ENCODE data around the gene ABCG1.

The ABCG1 gene

DNA sequence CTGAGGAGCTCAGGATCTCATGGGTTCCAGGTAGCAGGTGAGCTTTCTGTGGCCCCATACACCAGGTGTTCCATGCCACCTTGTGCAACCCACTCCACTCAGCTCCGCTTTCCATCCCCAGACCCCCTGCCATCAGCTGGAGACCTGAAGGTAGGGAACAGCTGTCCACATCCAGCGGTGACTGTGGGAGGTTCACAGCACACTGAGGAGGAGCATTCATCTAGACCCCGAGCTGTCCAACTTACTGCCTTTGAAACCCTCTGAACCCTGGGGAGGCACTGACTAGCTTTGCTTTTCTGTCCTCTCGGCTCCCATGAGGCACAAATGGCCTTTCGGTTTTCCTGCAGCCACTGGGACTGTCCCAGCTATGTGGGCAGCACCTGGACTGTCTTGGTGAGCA is 27.9 kb upstream of the ABCG1 start:
- no peak for DNase-seq (ENCODE audit: extremely low spot score, insufficient read length, low read depth)
- FAIRE-seq = no peak

DNA sequence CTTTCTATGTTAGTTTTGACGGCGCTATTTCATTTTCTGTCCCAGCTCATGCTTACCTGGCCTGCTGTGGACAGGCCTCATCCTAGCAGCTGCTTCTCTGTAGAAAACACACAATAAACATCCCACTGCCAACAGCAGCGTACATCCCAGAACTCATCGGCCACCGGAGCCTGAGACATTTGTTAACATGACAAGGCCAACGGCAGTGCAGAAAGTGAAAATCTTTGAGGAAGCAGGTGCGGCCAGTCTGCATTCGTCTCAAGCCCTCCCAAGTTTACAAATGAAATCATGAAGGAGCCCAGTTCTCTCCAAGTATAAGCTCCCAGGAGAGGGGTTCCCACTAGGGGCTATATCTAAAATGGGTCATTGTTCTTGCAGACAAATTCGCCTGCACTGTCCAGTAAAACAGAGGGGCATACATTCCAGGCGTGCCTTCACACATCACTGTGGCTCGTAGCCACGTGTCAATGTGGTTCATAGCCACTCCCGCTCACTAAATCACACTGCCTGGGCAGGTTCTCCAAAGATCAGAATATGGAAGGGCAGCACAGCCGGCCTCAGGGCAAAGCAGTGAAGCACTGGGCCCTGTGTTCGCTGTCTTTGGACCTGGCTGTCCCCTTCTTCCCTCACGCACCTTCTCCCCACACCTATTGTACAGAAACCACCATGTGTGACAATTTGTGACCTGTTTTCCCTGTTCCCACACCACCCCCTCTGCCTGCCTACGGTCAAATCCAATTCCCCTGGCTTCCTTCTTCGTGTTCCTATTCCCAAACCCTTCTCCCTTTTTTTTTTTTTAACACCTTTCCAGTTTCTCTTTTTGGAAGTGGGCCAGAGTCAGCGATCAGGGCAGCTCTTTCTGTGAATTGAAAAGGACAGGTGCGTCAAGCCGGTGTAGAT is 27.0 kb upstream of the ABCG1 start:
- FAIRE-seq (no peak), DNase-seq (ENCODE audit: extremely low spot score, insufficient read length, low read depth) (no peak)

DNA sequence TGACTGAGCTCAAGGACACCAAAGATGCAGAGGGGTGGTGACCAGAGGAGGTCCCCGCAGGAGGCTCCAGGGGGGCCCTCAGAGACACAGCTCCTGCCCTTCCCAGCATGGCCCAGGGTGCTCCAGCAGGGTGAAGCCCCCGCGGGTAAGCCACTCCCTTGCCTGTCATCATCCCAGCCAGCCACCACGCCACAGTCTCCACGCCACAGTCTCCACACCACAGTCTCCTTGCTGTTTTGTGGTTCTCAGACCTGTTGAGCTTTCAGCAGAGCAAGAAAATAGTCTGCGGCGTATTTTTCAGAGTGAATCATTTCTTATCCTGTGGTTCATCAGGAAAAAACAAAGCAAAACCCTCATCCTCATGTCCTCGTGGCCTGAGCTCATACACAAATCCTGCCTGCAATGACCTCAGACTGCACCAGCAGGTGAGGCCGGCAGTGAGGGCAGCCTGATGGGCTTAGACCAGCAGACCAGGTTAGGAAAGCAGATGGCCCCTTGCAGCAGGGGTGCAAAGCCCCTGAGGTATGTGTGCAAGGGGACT is 25.7 kb upstream of the ABCG1 start:
- no peak for DNase-seq (ENCODE audit: extremely low spot score, insufficient read length, low read depth)
- no peak for FAIRE-seq

DNA sequence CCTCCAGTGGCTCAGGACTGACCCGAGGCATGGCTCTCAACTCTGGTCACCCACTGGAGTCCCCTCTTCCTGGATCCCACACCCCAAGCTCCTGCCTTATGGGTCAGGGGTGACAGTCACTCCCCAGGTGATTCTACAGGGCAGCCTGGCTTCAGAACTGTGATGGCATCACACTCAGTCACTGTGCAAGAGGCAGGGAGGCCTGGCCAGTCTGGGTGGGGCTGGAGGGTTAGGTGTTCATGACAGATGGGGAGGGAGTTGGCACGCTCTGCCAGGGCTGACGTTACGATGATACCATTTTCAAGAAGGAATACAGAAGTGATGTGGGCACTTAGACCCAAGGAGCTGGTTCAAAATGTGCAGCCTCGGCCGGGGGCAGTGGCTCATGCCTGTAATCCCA is 25.2 kb upstream of the ABCG1 start:
- DNase-seq (ENCODE audit: extremely low spot score, insufficient read length, low read depth) = no peak
- no peak for FAIRE-seq

DNA sequence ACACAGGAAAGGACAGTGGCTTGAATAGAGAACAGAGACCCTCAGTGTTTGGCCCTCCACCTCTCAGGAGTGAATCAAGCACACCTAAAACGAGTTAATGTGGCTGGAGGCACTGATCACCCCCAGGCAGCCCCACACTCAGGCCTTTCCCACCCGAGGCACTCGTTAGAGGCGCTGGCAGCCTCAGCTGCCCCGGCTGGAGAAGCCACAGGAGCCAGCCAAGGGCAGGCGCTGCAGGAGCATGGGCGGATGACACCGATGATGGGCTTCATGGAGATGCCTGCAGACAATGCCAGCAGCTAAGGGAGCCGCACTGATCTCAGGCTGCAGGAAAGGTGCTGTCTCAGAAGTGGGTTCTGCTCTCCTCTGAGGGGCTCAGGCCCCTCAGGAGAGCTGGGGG is 24.1 kb upstream of the ABCG1 start:
- no peak for FAIRE-seq
- no peak for DNase-seq (ENCODE audit: extremely low spot score, insufficient read length, low read depth)

DNA sequence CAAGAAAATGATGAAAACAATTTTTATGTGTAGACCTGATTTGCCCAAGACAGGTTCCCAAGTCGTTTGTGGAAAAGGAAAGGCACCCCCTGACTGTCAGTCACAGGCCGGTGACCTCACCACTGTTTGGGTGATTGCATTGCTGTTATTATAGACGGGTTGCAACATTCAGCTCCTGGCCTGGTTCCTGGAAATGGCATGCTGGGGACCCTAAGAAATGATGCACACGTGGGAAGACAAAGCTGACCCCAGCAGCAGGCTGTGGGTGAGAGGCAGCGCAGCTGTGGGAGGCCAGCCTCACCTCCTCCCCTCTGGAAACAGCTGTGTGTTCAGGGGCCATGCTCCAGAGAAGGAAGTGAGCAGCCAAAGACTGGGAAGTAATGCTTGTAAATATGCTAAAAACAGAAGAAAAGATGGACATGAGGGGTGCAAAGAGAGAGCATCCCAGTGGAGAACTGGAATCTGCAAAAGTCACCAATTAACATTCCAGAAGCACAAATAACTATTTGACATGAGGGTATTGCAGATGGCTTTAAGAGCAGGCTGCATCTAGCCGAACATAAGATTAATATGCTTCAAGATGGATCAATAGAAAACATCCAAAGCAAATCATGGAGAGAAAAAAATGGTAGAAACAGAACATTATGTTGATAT is 23.4 kb upstream of the ABCG1 start:
- DNase-seq (ENCODE audit: extremely low spot score, insufficient read length, low read depth) (no peak), FAIRE-seq (no peak)

DNA sequence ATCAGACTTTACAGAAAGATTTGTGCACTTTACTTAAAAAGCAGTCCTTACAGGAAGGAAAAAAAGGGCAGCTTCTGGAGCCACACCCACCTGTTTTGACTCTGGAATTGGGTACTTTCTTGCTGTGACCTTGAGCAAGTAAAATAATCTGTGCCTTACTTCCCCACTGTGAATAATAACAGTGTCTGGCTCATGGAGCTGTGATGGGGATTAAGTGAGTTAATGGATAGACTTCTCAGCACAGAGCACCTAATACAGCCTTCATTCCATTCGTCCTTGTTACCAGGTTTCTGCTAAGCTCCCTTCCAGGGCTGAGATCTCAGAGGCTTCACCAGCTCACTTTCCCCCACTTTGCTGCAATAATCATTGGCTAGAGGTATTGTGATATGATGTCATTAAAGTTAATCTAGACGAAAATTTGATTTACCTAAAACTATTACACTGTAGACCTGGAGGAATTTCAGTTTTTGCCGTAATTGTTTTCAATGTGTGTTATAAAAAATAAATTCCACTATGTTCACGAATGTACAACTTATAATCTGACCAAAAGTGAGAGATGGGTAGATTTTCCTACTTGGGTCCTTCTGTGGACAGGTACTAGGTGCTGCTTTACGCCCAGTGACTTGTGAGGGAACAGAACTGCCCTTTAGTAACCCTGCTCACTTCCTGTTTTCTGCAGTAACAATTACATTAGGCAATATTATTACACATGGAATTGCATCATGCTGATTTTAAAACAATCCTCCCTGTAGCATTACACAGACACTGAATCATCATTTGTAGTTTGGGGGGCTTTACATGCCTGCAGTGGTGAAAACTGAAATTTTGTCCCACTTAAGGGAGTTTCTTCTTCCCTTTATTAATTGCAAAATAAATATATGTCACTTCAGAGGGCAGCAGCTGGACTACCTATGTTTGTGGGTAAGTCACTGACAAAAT is 19.7 kb upstream of the ABCG1 start:
- DNase-seq (ENCODE audit: extremely low spot score, insufficient read length, low read depth) (no peak), FAIRE-seq (peak; percentile 49)

DNA sequence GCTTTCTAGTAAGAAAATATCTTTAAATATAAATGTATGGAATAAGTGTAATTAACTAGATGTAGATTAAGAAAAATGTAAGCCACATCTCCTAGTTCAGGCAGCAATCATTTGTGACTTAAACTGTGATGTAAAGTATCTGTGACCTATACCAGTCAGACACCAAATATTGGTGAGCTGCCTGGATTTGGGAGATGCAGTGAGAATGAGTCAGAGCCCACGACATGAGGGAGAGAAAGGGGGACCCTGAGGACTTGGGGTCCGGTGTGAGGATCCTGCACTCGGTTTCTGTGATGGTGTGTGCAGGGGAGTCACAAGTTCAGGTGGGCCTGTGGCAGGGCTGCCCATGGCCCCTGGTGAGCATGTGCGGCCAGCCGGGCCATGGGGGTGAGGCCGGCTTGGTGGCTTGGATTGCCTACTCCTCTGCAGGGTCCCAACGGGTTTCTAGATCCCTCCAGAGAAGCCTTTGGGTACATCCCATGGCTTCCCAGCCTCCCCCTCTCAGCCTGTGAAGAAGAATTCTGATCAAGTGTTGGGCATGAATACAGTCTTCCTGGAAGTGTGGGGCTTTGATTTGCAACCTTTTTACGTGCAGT is 19.0 kb upstream of the ABCG1 start:
- no peak for DNase-seq (ENCODE audit: extremely low spot score, insufficient read length, low read depth)
- no peak for FAIRE-seq

DNA sequence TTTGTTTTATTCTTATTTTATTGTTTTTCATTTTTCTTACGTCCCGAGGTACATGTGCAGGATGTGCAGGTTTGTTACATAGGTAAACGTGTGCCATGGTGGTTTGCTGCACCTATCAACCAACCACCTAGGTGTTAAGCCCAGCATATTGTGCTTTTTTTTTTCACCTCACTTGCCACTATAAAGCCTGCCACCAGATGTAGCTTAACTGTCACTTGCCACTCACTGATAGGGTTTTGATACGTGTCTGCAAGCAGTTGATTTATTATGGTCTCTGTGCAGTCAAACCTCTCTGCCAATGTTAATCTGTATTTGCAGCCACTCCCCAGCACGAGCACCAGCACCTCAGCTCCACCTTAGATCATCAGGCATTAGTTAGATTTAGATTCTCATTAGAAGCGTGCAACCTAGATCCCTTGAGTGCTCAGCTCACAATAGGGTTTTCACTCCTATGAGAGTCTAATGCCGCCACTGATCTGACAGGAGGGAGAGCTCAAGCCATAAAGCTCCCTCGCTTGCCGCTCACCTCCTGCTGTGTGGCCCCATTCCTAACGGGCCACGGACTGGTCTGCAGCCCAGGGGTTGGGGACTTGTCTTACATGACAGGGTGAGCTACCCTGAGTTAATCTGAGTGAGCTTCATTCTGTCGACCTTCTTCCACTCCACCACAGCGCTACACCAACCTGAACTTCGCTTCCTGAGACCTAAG is 17.9 kb upstream of the ABCG1 start:
- no peak for DNase-seq (ENCODE audit: extremely low spot score, insufficient read length, low read depth)
- no peak for FAIRE-seq

DNA sequence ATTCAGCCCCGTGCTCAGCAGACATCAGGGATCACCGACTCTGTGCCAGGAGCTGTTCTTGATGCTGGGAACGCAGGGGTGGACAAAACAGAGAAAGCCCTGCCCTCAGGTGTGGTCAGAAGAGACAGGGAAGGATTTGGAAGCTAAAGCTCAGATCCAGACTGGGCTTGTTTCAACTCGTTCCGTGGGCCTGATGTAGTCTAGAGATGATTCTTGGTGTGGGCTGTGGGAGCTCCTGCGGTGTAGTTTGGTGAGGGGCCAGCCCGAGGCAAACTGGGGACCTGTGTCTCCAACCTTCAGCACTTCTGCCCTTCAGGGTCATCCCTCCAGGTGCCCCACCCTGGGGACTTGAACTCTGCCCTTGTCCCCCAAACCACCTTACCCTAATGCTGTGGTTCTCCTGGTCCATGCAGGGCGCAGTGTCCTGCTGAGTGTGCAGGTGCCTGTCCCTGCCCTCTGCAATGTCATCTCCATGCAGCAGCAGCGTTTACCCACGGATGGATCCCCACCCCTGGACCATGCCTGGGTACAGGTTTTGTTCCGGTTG is 17.3 kb upstream of the ABCG1 start:
- FAIRE-seq (no peak), DNase-seq (ENCODE audit: extremely low spot score, insufficient read length, low read depth) (no peak)

DNA sequence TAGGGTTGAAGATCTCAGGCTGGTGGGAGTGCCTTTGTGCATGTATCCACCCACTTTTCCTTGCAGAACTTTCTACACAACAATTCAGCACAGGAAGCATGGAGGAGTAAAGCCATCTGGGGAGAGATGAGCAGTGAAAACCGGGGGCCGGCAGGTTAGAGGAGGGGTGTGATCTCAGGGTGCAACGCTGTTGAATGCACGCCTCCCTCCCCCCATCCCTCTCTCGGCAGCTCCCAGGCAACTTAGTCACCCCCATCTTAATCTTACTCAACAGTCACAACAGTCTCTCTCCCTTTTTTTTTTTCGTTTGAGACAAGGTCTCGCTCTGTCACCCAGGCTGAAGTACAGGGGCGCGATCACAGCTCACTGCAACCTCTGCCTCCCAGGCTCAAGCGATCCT is 16.6 kb upstream of the ABCG1 start:
- DNase-seq (ENCODE audit: extremely low spot score, insufficient read length, low read depth) (no peak), FAIRE-seq (no peak)

DNA sequence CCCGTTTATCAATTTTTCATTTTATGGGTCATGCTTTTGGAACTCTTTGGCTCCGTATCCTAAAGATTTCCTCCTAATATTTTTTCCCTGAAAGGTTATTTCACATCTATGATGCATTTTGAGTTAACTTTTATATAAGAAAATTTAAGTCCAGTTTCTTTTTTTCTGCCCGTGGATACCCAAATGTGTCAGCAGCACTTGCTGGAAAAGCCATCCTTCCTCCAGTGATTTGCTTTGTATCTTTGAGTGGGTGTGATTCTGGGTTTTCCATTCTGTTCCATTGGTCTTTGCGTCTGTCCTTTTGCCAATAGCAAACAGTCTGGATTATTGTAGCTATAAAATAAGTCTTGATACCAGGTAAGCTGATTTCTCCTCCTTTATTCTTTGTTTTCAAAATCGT is 15.6 kb upstream of the ABCG1 start:
- FAIRE-seq (no peak), DNase-seq (ENCODE audit: extremely low spot score, insufficient read length, low read depth) (no peak)

DNA sequence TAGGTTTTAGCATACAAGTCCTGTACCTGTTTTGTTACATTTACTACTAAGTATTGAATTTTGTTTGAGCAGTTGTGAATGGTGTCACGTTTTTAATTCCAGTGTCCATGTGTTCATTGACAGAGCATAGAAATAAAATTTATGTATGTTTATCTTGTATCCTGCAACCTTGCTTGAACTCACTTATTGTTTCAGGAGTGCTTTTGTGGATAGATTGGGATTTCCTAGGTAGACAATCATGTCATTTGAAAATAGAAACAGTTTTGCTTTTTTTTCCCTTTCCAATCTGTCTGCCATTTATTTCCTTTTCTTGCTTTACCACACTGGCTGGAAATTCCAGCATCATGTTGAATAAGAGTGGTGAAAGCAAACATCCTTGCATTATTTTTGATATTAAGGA is 15.0 kb upstream of the ABCG1 start:
- no peak for DNase-seq (ENCODE audit: extremely low spot score, insufficient read length, low read depth)
- no peak for FAIRE-seq

DNA sequence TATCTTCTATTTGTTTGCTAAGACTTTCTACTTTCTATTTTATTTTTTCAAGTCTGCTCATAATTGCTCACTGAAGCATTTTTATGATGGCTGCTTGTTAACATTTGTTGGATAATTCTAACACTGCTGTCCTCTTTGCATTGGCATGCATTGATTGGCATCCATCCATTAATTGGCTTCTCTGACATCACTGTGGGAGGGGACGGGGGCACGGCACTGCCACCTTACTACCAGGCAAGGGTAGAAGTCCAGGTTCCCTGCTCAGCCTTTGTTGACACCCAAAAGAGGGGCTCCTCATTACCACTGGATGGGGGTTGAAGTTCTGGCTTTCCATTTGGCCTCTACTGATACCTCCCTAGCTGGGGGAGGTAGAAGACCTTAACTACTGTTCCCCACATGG is 11.5 kb upstream of the ABCG1 start:
- FAIRE-seq (no peak), DNase-seq (ENCODE audit: extremely low spot score, insufficient read length, low read depth) (no peak)

DNA sequence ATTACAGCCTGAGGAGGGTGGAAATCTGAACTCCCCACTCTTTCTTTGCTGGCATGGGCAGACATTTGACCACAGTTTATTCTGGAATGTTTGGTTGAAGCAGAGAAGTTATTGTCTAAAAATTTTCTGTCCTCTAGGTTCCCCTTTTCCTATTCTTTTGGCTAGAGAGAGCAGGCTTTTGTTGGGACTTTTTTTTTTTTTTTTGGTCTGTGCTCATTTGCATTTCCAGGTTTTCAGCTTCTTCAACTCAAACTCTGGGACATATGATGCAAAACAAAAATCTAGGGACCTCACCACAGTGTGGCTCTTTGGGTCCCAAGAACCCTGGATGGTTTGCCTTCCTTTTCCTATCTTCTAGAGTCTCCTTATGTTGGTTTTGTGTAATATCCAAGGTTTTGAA is 10.9 kb upstream of the ABCG1 start:
- DNase-seq (ENCODE audit: extremely low spot score, insufficient read length, low read depth) (no peak), FAIRE-seq (no peak)

DNA sequence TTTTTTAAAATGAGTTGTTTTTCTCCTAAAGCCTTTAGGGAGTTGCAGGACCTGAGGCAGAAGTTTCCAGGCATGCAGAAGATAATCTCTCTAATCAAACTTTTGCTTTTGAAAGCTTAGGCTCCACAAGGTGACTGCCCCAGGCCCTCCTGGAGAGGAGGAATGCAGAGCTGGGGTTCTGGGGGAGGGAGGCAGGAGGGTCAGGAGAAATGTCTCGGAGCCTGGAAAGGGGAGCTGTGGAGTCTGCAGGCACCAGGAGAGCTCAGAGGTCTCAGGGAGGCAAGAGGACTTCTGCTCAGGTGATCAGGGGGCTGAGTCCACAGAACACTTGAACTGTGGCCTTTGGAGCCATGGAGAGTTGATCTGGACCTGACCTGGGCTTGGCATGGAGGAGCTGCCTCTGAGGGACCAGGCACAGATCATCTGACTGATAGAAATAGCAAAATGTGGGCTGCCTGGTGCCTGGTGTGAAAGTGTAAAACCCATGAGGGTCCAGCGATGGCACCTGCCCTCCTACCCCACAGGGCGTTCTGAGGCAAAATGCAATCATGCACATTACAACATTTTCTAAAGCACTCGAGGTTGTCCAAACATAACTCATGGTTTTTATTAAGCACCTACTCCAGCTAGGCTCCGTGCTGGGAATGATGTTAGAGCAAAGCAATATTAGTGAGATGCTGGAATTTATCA is 10.0 kb upstream of the ABCG1 start:
- no peak for FAIRE-seq
- no peak for DNase-seq (ENCODE audit: extremely low spot score, insufficient read length, low read depth)

DNA sequence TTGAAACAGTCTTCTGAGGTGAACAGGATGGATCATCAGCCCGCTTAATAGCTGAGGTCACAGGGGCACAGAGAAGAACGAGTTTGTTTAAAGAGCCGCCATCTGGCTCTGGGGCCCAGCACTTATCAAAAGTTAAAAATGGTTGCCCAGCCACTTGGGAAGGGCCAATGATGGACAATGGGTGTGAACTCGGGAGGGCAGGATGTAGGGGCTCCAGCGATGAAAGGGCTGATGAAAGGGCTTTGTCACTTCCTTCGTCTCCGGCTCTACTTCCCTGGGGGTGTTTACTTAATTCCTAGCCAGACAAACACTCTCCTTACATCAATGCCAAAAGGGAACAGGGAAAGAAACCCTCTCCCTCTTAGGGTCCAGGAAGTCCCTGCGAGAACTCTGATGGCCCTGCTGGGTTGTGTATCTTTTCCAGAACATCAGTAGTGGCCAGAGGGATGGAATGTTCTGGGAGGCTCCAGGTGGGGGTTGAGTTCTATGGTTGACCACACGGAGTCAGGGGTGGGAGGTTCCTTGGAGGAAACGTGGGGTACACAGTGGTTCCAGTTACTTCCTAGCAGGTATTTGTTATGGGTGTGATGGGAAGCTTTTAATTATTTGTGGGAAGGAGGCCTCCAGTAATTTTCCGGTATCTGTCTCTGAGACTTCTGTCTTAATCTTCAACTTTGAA is 9.0 kb upstream of the ABCG1 start:
- DNase-seq (ENCODE audit: extremely low spot score, insufficient read length, low read depth) (no peak), FAIRE-seq (no peak)

DNA sequence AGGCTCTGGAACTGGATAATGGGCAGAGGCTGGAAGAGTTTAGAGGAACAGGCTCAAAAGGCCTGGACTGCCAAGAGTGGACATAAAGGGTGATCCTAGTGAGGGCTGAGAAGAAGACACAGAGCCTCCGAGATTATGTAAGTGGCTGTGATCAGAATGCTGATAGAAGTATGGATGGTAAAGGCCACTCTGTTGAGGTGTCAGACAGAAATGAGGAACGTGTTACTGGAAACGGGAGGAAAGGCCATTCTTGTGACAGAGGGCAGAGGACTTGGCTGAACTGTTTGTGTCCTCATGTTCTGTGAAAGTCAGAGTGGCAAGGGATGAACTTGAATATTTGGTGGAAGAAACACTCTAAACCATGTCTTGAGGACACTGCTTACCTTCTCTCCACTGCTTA is 6.7 kb upstream of the ABCG1 start:
- FAIRE-seq = no peak
- DNase-seq (ENCODE audit: extremely low spot score, insufficient read length, low read depth) = no peak

Measured in GM18507 (cell line).